ENCODE measurements around the gene SH3YL1. TPM values are rescaled to one million over a fixed set of nuclear protein-coding genes. Genes with fewer than 3 reads are reported as not detected.
"Not testable (repeated sequence)": the region's sequence is repeated elsewhere in the genome, so short reads cannot be mapped to it uniquely, and the experiment has no call there.

Gene SH3YL1
- total RNA-seq, 1 donor from 2014 or later: 13.4 TPM

DNA sequence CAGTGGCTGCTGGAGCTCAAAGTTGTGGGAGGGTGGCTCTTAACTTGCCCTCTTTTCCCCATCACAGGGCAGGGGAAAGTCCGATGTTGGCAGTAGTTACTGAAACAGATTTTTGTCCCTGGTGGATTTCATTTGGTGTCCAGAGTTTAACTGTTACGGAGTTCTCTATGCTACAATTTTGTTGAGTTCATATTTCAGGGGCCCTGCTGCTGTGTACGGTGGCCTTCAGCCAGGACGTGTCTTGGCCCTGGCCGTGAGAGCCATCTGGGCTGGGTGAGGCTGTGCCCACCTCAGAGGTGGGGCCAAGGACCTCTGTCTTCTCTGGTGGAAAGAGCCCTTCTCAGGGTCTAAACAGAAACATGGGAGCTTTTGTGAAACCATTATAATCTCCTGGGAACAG is 67.4 kb downstream of the SH3YL1 start:
- intact Hi-C loops (cut with micrococcal nuclease): no loop called here
- ATAC-seq (no peak), DNase-seq (no peak)

DNA sequence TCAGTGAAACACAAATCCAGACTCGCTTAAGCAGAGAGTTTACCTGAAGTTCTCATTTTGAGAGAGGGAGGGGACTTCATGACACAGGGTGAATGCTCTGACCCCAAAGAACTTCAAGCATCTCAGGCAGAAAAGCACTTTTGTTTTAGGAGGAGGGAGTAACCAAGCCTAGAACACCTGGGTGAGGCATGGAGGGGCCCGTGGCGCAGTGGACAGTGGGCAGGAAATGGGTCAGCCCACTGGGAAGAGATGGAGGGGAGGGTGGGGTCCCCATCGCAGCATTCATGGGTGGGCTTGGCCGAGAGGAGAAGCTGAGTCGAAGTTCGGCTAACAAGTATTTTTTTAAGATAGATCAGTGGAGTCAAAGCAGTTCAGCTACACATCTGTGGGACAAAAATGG is 67.9 kb downstream of the SH3YL1 start:
- DNase-seq (no peak), ATAC-seq (no peak)
- intact Hi-C loops (cut with micrococcal nuclease): no loop called here

DNA sequence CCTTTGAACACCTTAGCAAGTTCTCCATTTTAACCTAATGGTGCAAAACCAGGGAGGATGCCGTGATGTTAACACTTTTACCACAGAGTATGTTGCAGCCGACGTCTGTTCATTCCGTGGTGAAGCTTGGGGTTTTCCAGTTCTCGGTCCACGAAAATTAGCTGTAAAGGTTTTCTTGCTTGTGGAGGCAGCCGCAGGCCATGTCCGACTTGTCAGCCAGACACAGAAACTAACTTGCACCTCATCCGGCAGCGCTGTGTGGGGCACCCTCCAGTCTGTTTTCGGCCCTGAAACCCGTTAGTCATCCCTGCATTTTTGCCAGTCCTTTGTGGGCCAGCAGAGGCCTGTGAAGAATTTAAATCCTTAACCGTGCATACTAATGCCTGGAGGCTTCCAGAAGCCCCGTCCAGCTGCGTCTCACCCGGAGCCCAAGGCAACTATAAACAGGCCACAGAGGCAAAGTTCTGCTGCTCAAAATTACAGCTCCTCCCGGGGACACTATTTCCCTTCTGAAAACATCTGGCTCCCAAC is 70.6 kb downstream of the SH3YL1 start:
- ATAC-seq: no peak
- intact Hi-C loops (cut with micrococcal nuclease): no loop called here
- no peak for DNase-seq

DNA sequence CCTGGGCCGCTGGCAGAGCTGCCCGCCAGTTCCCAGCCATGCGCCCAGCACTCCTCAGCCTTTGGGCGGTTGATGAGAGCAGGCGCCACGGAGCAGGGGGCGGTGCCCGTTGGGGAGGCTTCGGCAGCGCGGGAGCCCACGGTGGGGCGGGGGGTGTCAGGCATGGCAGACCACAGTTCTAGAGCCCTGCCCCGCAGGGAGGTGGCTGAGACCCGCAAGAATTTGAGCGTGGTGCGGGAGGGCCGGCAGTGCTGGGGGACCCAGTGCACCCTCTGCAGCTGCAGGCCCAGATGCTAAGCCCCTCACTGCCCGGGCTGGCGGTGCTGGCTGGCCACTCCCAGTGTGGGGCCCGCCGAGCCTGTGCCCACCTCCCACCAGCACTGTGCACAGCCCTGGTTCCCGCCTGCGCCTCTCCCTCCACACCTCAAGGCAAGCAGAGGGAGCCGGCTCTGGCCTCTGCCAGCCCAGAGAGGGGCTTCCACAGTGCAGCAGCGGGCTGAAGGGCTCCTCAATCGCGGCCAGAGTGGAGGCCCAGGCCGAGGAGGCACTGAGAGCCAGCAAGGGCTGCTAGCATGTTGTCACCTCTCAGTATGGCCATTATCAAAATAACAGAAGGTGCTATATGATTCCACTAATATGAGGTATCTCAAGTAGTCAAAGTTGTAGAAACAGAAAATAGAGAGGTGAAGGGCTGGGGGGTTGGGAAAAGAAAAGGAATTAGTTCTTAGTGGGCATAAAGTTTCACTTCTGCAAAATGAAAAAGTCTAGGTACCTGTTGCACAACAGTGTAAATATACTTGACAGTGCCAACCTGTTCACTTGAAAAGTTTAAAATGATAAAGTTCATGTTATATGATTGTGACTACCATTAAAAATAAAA is 72.3 kb downstream of the SH3YL1 start:
- intact Hi-C loops (cut with micrococcal nuclease): no loop called here
- ATAC-seq: no peak
- DNase-seq: no peak

DNA sequence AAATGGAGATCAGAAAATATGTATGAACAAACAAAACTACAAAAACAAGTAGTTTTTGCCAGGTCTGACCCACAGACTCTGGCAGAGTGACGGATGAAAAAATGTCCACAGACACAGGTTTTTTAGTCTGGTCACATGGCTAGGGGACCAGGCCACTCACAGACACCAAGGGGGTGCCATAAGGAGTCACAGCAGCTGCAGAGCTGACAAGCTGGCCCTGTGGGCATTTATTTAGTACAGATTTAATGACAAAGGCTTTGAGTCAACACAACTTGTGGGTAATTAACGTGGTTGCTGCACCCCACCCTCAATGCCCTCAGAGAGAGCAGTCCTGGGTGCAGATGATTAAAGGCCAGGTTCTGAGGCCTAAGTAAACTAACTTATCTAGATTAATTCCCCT is 76.0 kb downstream of the SH3YL1 start:
- ATAC-seq (no peak), DNase-seq (no peak)
- intact Hi-C loops (cut with micrococcal nuclease): no loop called here

DNA sequence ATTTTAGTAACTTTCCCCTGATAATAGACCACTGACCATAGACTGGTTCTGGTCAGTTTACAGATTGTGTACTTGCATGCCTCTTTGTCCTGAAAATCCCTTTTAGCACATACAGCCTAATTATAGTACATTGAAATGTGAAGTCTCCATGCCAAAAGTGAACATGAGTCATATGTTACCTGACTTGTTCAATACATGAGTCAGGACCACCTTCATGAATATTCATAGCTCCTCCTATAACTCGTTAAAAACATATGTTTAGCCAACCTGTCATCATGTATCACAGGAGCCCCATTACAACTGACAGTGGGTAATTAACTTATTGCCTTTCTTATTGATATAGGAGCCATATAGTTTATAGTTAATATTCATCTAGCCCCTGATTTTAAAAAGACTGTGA is 78.6 kb downstream of the SH3YL1 start:
- intact Hi-C loops (cut with micrococcal nuclease): no loop called here
- DNase-seq: no peak
- ATAC-seq: no peak

DNA sequence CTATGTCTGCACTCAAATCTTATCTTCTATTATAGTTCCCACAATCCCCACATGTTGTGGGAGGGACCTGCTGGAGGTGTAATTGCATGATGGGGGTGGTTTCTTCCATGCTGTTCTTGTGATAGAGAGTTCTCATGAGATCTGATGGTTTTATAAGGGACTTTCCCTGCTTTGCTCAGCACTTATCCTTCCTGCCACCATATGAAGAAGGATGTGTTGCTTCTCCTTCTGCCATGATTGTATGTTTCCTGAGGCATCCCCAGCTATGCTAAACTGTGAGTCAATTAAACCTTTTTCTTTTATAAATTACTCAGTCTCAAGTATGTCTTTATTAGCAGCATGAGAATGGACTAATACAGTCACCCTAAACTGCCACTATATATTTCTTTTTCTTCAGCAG is 79.1 kb downstream of the SH3YL1 start:
- DNase-seq (no peak), ATAC-seq (no peak)
- intact Hi-C loops (cut with micrococcal nuclease): no loop called here

DNA sequence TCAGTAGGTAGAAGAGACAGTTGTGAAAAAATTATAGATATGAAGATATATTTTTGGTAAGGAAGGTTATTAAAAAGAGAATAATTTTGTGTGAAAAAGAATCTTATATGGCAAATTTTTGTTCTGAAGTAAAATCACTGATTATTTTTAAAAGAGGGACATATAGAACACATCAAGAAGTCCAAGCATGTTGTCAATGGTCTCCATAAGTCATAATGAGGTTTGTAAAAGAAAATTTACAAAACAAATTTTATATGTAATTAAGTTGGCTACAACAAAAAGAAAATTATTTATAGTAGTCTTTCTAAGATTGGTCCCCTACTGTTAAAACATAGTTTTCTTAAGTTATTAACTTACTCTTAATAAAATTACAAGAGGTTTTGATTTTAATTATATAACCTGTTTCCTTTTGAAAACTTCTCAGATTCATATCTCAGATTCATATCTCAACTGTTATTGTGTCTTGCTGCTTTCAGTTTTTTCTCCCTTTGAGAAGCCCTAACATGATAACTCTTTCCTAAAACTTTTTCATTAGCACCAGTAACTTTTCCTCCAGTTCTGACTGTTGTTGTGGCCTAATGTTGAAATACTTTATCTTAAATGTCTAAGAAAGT is 81.2 kb downstream of the SH3YL1 start:
- no peak for ATAC-seq
- intact Hi-C loops (cut with micrococcal nuclease): no loop called here
- no peak for DNase-seq

DNA sequence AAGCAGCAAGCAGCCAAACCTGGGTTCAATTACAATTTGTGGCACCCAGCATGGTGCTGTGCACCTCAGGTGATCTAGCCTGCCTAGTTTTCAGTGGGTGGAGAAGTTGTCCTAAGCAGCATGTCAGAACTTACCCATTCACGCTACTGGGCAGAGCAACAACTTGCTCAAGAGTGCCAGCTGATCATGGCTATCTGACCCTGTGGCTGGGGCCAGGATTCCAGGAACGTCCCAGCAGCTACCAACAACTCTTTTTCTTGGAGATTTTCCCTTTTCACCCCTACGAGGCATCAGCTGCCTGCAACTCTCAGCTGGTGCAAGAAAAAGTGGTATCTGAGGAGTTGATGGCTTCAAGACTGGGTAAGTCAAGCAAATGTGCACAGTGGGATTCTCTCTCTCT is 83.5 kb downstream of the SH3YL1 start:
- DNase-seq (no peak), ATAC-seq (no peak)
- intact Hi-C loops (cut with micrococcal nuclease): no loop called here

DNA sequence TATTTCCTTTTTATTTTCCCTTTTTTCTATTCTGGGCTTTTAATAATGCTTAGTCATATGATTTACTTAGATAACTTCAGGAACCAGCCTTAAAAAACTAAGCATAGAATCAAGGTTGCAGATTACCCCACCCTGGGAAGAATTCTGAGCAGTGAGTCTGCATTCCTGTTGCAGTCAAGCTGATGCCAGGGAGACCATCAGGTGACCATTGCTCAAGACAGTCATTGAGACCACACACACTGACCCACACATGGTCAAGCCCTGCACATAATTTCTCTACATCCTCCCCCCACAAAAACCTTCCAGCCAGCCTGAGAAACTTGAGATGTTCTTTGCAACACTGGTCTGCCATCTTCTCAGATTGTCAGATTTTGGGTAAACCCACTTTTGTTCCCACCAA is 83.9 kb downstream of the SH3YL1 start:
- ATAC-seq (no peak), DNase-seq (no peak)
- intact Hi-C loops (cut with micrococcal nuclease): no loop called here

DNA sequence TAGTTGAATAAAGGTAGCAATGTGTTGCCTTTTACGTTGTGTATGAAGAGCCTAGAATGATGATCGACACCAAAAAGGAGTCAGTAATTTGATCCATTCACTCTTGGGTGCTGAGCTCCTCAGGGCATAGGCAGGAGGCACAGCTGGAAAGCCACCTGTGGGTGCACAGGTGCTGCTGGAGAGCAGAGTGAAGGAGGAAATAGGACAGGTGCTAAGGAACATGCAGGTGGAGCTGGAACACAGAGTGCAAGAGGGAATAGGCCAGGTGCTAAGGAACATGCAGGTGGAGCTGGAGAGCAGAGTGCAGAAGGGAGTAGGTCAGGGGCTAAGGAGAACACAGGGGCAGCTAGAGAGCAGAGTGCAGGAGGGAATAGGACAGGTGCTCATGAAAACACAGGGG is 86.1 kb downstream of the SH3YL1 start:
- DNase-seq: no peak
- intact Hi-C loops (cut with micrococcal nuclease): no loop called here

DNA sequence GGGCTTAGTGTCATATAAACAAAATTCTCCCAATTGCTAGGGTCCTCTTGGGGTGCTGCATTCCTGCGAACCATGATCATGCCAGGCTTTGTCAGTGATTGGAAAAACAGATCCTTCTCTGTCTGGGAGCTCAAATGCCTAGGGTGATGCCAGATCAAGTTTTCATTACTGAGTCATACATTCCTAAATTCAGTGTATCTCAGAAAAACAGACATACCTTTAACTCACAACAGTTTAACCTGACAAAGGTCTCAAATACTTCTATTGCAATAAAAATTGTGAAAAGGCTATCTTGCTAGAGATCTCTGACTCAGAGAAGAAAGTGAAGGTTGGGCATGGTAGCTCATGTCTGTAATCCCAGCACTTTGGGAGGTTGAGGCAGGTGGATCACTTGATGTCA is 86.9 kb downstream of the SH3YL1 start:
- intact Hi-C loops (cut with micrococcal nuclease): no loop called here
- ATAC-seq (no peak), DNase-seq (no peak)

More for the DNA sequence above, 86.1 kb downstream of the SH3YL1 start:
- no peak for ATAC-seq

DNA sequence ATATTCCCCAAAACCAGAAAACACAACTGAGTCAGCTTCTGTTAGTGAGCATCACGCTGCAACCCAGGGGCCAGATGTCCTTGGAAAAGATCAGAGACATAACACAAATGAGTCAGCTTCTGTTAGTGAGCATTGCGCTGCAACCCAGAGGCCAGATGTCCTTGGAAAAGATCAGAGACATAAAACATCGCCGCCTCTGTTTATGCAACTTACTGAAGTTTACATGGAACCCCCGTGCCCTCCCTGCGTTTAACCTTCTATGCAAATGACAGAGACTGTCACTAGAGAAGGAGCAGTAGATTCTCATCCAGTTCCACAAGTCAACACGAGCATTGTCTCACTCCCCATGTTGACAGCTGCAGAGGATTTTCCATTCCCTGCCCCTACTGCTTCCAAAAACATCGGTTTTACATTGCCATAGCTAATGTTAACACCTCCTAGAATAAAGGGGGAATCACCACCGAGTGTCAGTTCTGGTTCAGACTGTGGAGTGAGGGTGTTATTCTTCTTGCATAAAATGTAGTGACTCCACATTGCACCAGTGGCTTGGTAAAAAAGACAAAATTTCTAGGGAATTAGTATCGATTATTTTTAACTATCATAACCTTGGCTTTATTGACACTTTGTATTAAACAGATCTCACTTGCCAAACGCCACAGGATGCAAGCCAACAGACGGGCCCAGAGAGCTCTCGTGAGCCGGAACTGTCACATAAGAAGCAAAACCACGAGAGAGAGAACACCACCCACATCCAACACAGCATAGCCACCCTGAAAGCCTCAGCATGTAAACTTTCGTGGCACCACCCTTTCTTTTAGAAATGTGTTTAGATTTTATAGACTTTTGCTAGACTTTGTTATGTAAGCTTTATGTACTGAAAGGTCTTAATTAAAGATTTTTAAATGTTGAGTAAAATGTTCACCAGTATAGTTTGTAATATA is 87.7 kb downstream of the SH3YL1 start:
- ATAC-seq: peak; percentile 15
- intact Hi-C loops (cut with micrococcal nuclease): no loop called here
- no peak for DNase-seq

DNA sequence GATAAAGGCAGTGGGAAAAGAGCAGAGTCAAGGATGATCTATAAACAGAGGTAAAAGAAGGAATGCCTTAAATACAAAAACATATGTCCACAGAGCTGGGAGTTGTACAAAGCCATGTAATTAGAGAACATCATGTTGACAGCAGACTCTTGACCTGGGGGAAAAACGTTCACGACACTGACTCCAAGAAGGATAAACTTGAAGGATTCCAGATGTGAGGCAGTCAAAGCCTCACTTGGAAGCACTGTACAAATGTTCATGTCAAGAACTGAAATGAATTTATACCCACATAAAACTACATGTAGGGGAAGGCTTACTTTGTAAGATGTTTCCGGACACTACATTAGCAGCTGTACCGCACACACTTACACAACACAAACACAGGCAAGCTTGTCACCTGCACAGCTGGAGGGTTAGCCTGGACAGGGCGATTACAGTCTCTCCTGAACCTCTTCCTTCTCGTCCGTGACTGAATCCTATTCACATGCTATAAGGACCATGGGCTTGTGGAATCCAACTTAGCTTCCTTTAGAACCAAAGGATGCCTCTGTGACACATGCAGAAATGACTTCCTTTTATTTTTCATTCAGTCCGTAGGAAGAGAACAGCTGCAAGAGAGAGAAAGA is 88.6 kb downstream of the SH3YL1 start:
- ATAC-seq: no peak
- intact Hi-C loops (cut with micrococcal nuclease): no loop called here
- no peak for DNase-seq

DNA sequence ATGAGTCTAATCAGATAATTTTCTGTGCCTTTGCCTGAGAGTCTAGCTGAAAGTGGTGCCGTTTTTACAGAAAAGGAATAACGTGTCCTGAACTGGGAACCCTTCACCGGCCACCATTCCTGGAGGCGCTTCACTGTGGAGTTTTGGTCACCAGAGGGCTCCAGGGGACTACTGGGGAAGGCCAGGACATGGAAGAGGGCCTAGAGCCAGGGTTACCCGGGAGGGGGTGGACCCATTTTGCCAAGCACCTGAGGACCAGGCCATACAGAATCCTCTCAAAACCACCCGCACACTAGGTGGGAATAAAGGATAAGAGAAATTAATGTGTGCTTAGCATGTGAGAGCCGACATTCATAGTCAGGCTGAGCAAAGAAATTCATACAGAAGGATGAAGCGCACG is 91.7 kb downstream of the SH3YL1 start:
- peak; percentile 77 for ATAC-seq
- intact Hi-C loops (cut with micrococcal nuclease): not testable (repeated sequence)

DNA sequence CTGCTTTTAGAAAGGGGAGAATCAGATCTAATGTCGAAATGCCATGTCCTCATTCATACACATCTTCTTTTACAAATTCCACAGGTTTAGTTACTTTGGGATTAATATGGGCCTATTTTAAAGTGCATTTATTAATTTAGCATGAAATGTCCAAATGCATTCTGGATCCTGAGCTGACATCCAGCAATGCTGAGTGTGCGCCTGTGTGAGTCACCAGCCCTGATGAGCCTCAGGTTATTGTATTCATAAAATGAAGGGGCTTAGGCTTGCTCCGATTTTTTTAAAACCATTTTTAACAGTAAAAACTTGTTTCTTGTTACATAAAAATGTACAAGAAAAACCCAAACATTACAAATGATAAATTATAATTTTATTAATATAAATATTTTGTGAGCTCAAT is 94.1 kb downstream of the SH3YL1 start:
- no peak for ATAC-seq
- no peak for DNase-seq
- intact Hi-C loops (cut with micrococcal nuclease): no loop called here

More for the DNA sequence above, 91.7 kb downstream of the SH3YL1 start:
- DNase-seq: peak; percentile 44

All from left ventricle myocardium superior (tissue), 1 donor.